Endothelial cell of umbilical vein (primary cell): ENCODE measurements around the gene CEP104. TPM values are rescaled to one million over a fixed set of nuclear protein-coding genes. Genes with fewer than 3 reads are reported as not detected.

ENCODE experiments used
- BruUV-seq: library from RNA; stranded (reverse); fragments of 400-500 nt; replicated peaks from 2 replicates; lab custom pipeline; 2021; lab: Mats Ljungman, UMichigan
- CTCF ChIA-PET: fragments of 300-600, 350-600 bp; sonication (Branson Sonifier 250); formaldehyde crosslinking; loops from one replicate; lab custom pipeline; 2021; ENCODE audit warnings: antibody characterized with exemption, inconsistent platforms; lab: Charles Lee
- POLR2A ChIA-PET: fragments of 300-600, 350-600 bp; sonication (Branson Sonifier 250); formaldehyde crosslinking; loops from one replicate; lab custom pipeline; 2021; ENCODE audit warnings: antibody characterized with exemption, inconsistent platforms; lab: Charles Lee
- DNase-seq: peaks from one replicate; pipeline ENCODE4 v3.0.0-alpha.2; 2011; ENCODE audit warnings: low read depth, low spot score
- FAIRE-seq: peaks from 2 replicates; lab custom pipeline; 2011; peaks lifted over from hg19 to GRCh38; lab: Jason Lieb, UNC
- H2AFZ ChIP-seq: 2 replicates; pipeline ENCODE4 v1.6.0; 2012; ENCODE audit warnings: low read depth, low read length, control low read depth, inconsistent platforms
- H3K27ac ChIP-seq: 2 replicates; pipeline ENCODE4 v1.5.1; 2011; ENCODE audit warnings: low read depth, mild to moderate bottlenecking, control low read depth, low read length, moderate library complexity; ENCODE audit not compliant: insufficient read depth
- H3K27me3 ChIP-seq, 2 experiments: 2 replicates each; pipeline versions ENCODE4 v1.6.0 to v1.6.1; 2011; ENCODE audit warnings: low read length in 2 of 2, mixed read lengths in 1 of 2; ENCODE audit not compliant: control insufficient read depth in 2 of 2, insufficient read depth in 2 of 2
- H3K36me3 ChIP-seq, 2 experiments: 2 replicates in 1 of 2; 3 replicates in 1 of 2; pipeline ENCODE4 v1.5.1; 2011; ENCODE audit warnings: low read length in 2 of 2, mild to moderate bottlenecking in 1 of 2, moderate library complexity in 1 of 2; ENCODE audit not compliant: control insufficient read depth in 2 of 2, insufficient read depth in 2 of 2; ENCODE audit errors: extremely low read depth in 1 of 2
- H3K4me1 ChIP-seq: 3 replicates; pipeline ENCODE4 v1.5.1; 2011; ENCODE audit warnings: mild to moderate bottlenecking, low read length; ENCODE audit not compliant: control insufficient read depth, insufficient read depth; ENCODE audit errors: extremely low read depth
- H3K4me2 ChIP-seq: 2 replicates; pipeline ENCODE4 v1.6.1; 2011; ENCODE audit warnings: low read length, control low read depth, mixed read lengths; ENCODE audit not compliant: insufficient read depth
- H3K4me3 ChIP-seq, 3 experiments: fragments of 200-600 bp in 1 of 3; sonication (generic), shearing (Covaris generic) in 1 of 3; replicated peaks in 1 of 3; 2 replicates each; pipeline ENCODE4 v1.5.1; 2011 to 2016; ENCODE audit warnings: control low read depth in 3 of 3, low read length in 3 of 3, mild to moderate bottlenecking in 2 of 3, inconsistent platforms in 1 of 3, low read depth in 1 of 3, moderate library complexity in 1 of 3; ENCODE audit not compliant: insufficient read depth in 1 of 3
- H3K79me2 ChIP-seq: 2 replicates; pipeline ENCODE4 v1.6.0; 2012; ENCODE audit warnings: low read length, inconsistent platforms; ENCODE audit not compliant: control insufficient read depth, insufficient read depth
- H3K9ac ChIP-seq: replicated peaks from 2 replicates; pipeline ENCODE3; 2011; ENCODE audit warnings: low read length, control low read depth; ENCODE audit not compliant: insufficient read depth; ENCODE audit errors: extremely low read depth
- H3K9me1 ChIP-seq: replicated peaks from 3 replicates; pipeline ENCODE4 v1.6.0; 2011; ENCODE audit warnings: mild to moderate bottlenecking, low read length; ENCODE audit not compliant: control insufficient read depth, insufficient read depth; ENCODE audit errors: extremely low read depth
- H3K9me3 ChIP-seq: replicated peaks from 2 replicates; pipeline ENCODE4 v1.5.1; 2012; ENCODE audit warnings: low read length, inconsistent platforms; ENCODE audit not compliant: control insufficient read depth, insufficient read depth
- H4K20me1 ChIP-seq: replicated peaks from 2 replicates; pipeline ENCODE3; 2011; ENCODE audit warnings: mild to moderate bottlenecking, low read length; ENCODE audit not compliant: control insufficient read depth, insufficient read depth; ENCODE audit errors: extremely low read depth
- CTCF ChIP-seq, 2 donors: IDR thresholded peaks; 1 replicate in 1 of 2; 2 replicates in 1 of 2; pipeline ENCODE4 v1.5.1; 2011; ENCODE audit warnings: low read length in 2 of 2, mild to moderate bottlenecking in 2 of 2, moderate library complexity in 2 of 2, control low read depth in 1 of 2, inconsistent platforms in 1 of 2, low read depth in 1 of 2; ENCODE audit not compliant: insufficient read depth in 1 of 2; ENCODE audit errors: extremely low read depth in 1 of 2
- EZH2 ChIP-seq: IDR thresholded peaks from 2 replicates; pipeline ENCODE4 v1.6.1; 2012; ENCODE audit warnings: borderline replicate concordance, low read depth, mild to moderate bottlenecking, moderate library complexity, low read length, inconsistent platforms; ENCODE audit not compliant: severe bottlenecking
- FOS ChIP-seq: IDR thresholded peaks from 2 replicates; pipeline ENCODE4 v1.6.1; 2011; ENCODE audit warnings: mild to moderate bottlenecking, low read length, moderate library complexity, borderline replicate concordance; ENCODE audit not compliant: insufficient read depth
- GATA2 ChIP-seq: IDR thresholded peaks from 2 replicates; pipeline ENCODE4 v1.7.0; 2011; ENCODE audit warnings: low read depth, mild to moderate bottlenecking, moderate library complexity, mixed read lengths, low read length; ENCODE audit not compliant: insufficient read length, insufficient read depth
- JUN ChIP-seq: IDR thresholded peaks from 2 replicates; pipeline ENCODE4 v1.6.1; 2011; ENCODE audit warnings: borderline replicate concordance, low read depth; ENCODE audit not compliant: insufficient read length, insufficient read depth
- MAX ChIP-seq: IDR thresholded peaks from 2 replicates; pipeline ENCODE4 v1.6.1; 2011; ENCODE audit not compliant: insufficient read depth, insufficient read length
- MYC ChIP-seq: IDR thresholded peaks from one replicate; pipeline ENCODE4 v1.6.1; 2011; ENCODE audit warnings: mild to moderate bottlenecking, low read depth, low read length
- POLR2A ChIP-seq: IDR thresholded peaks from 2 replicates; pipeline ENCODE4 v1.6.1; 2012; ENCODE audit warnings: low read depth, mild to moderate bottlenecking, control low read depth, low read length
- POLR2AphosphoS5 ChIP-seq: IDR thresholded peaks from 2 replicates; pipeline ENCODE4 v1.6.1; 2012; ENCODE audit warnings: low read depth, mild to moderate bottlenecking, control low read depth, low read length, moderate library complexity; ENCODE audit not compliant: insufficient read depth
- dilution Hi-C: fragments of 300-500 bp; cut with MboI; formaldehyde crosslinking; loops from one replicate; pipeline ENCODE4 v1.15.0; 2019; ENCODE audit warnings: low sequenced_read_pairs; ENCODE audit not compliant: extremely low pct_ligation_motif_present
- intact Hi-C: fragments of 100-400 bp; cut with micrococcal nuclease; formaldehyde crosslinking; loops from one replicate; pipeline ENCODE4 v1.10.0; 2022
- polyA plus RNA-seq, 4 experiments: library from polyadenylated mRNA; depleted of rRNA in 3 of 4; stranded (reverse) in 3 of 4; unstranded in 1 of 4; fragments of >200 nt; gene quantifications; 2 replicates each; pipeline versions ENCODE4 v1.2.1 to v1.2.3, GENCODE V29; 2011 to 2012; ENCODE audit warnings: missing spikeins in 1 of 4
- small RNA-seq: library from RNA; depleted of rRNA; stranded (forward); fragments of <200 nt; gene quantifications from one replicate; pipeline ENCODE3, GENCODE V24; 2012; ENCODE audit warnings: low replicate concordance, low read depth; ENCODE audit not compliant: insufficient read depth, insufficient read length
- total RNA-seq: library from RNA; stranded (reverse); gene quantifications from 2 replicates; pipeline ENCODE4 v1.2.3, GENCODE V29; 2021

The CEP104 gene
- total and polyA plus RNA-seq, 2 donors (not counting 3 experiments of a cell fraction or from before 2014, with no cell fraction given), result 12.4 to 43.0 TPM

GRCh38 chr1:3762151-3762872 lies 94.7 kb downstream of the CEP104 start:
- H3K79me2 ChIP-seq, result no peaks in the 10 kb centered on the region
- H4K20me1 ChIP-seq, result no peaks in the 10 kb centered on the region
- H3K36me3 ChIP-seq, result no peaks in the 10 kb centered on the region
- BruUV-seq, result no TSS peak
- H3K4me1 ChIP-seq, result no peaks in the 10 kb centered on the region
- dilution Hi-C loops, result no loop called here
- H3K9ac ChIP-seq, result no peak overlapping the region
- intact Hi-C loops, result no loop called here
- CTCF ChIA-PET, result interaction anchor here (1.9 kb wide), 1 partner anchor 38 kb away, joined by 6 read pairs; no protein-coding TSS in a partner anchor
- peaks cover 0 to 4% of the 10 kb centered on the region in 2 experiments for H3K27me3 ChIP-seq
- no peak overlapping the region for H3K4me2 ChIP-seq
- no peak overlapping the region for H3K4me3 ChIP-seq
- TF ChIP-seq MAX, result no peak
- no peak for TF ChIP-seq FOS
- no peak for TF ChIP-seq CTCF (IDR thresholded peaks at IDR 0.05; ENCODE audit: extremely low read depth in 1 of 2, insufficient read depth in 1 of 2, low read depth in 1 of 2, low read length in 2 of 2)
- TF ChIP-seq POLR2A, result no peak
- no peak for TF ChIP-seq MYC
- no peak for TF ChIP-seq POLR2AphosphoS5
- no peak for TF ChIP-seq GATA2
- TF ChIP-seq JUN, result no peak
- TF ChIP-seq EZH2, result no peak
- no peaks in the 10 kb centered on the region for H3K9me3 ChIP-seq
- FAIRE-seq, result no peak
- no peak for DNase-seq
- no peak overlapping the region for H3K27ac ChIP-seq
- POLR2A ChIA-PET, result no interaction called here
- H2AFZ ChIP-seq, result no peak overlapping the region
- no peaks in the 10 kb centered on the region for H3K9me1 ChIP-seq

Small RNA genes lying within 50 kb of the gene (small RNA-seq; reads per million reads assigned to genes)
- not detected for gene RN7SL574P

Other genes starting within 250 kb of the CEP104 start
- 47.4 and 63.7 TPM in 2 replicates for gene MEGF6, start 245.7 kb downstream of the CEP104 start, total RNA-seq
- gene MEGF6, start 245.7 kb downstream of the CEP104 start, polyA plus RNA-seq, result 22.5 and 31.7 TPM in 2 replicates
- 46.2 and 53.8 TPM in 2 replicates for gene TPRG1L, start 232.2 kb downstream of the CEP104 start, total RNA-seq
- 50.5 and 52.3 TPM in 2 replicates for gene TPRG1L, start 232.2 kb downstream of the CEP104 start, polyA plus RNA-seq
- gene WRAP73, start 207.1 kb downstream of the CEP104 start, total RNA-seq, result 23.0 and 27.7 TPM in 2 replicates
- 50.7 and 59.2 TPM in 2 replicates for gene WRAP73, start 207.1 kb downstream of the CEP104 start, polyA plus RNA-seq
- gene TP73, start 204.7 kb downstream of the CEP104 start, total RNA-seq, result 0.15 TPM in 1 of 2 replicates, not detected in the other
- gene TP73, start 204.7 kb downstream of the CEP104 start, polyA plus RNA-seq, result 0.03 and 0.10 TPM in 2 replicates
- gene CCDC27, start 104.8 kb downstream of the CEP104 start, total RNA-seq, result not detected in 2 replicates
- not detected in 2 replicates for gene CCDC27, start 104.8 kb downstream of the CEP104 start, polyA plus RNA-seq
- 1.2 and 2.9 TPM in 2 replicates for gene SMIM1, start 84.5 kb downstream of the CEP104 start, total RNA-seq
- 1.4 and 5.1 TPM in 2 replicates for gene SMIM1, start 84.5 kb downstream of the CEP104 start, polyA plus RNA-seq
- gene LRRC47, start 60.7 kb downstream of the CEP104 start, total RNA-seq, result 41.2 and 42.5 TPM in 2 replicates
- gene LRRC47, start 60.7 kb downstream of the CEP104 start, polyA plus RNA-seq, result 22.1 and 23.7 TPM in 2 replicates
- 10.6 and 11.7 TPM in 2 replicates for gene DFFB, start 265 bp upstream of the CEP104 start, total RNA-seq
- gene DFFB, start 265 bp upstream of the CEP104 start, polyA plus RNA-seq, result 9.4 and 11.8 TPM in 2 replicates
- 27.6 and 28.0 TPM in 2 replicates for gene C1orf174, start 43.1 kb upstream of the CEP104 start, total RNA-seq
- gene C1orf174, start 43.1 kb upstream of the CEP104 start, polyA plus RNA-seq, result 28.6 and 31.7 TPM in 2 replicates